ENCODE measurements around the gene SNX7.
A peak's percentile ranks its signal among the peaks of the same experiment; 100 is the strongest.

Gene SNX7

DNA sequence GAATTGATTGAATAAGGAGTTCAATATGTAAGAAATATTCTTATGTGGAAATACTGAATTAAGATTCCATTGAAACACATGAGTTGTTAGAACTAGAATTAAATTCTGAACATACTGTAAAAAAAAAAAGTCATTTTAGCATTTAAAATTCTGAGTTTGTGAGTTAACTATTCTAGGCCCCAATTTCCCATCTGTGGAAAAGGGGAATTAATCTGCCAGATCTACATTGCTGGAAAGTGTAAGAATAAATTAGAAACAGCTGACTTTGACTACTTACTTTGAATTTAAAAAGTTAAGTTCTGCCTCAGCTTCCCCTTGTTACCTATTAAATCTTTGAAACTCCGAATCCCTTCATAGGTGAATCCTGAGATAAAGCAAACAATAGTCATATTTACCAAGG, 103.0 kb downstream of the SNX7 start:
- no peak for FAIRE-seq
- DNase-seq (ENCODE audit: low spot score): no peak

- FAIRE-seq: no peak
- no peak for DNase-seq (ENCODE audit: low spot score)
These were observed 104.7 kb downstream of the SNX7 start for GRCh38 chr1:98766255-98766654.

DNA sequence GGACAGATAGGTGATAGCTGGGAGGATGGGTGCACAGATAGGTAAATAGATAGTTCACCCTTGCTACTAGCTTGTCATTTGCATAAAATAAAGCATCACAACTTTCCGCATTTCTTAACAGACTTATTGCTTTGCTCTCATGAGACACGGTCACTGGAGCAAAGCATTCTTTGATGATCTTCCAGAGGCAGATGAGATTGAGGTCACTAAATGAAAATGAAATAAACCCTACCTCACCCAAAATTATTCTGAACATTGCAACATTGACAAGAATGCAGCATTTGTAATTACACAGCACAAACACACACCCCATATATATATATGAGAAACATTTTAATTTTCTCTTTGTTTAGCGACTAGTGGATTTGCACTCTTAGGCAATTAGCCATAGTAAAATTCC, 107.6 kb downstream of the SNX7 start:
- no peak for FAIRE-seq
- no peak for DNase-seq (ENCODE audit: low spot score)

DNA sequence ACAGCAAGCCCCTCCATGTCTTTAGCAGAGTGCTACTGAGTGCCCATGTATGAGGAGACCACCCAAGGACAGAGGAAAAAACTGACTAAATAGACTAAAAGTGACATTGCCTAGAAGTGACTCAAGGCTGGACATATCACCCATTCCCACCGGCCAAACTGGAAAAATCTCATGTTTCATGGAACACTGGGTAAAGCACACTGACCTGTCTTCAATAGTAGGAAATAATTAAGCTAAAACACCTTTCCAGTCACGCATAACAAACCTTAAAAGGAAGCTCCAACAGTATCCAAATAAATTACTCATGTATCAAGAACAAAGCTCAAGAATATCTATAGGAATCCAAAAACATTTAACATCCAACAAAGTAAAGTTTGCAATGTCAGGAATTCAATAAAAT, 120.4 kb downstream of the SNX7 start:
- FAIRE-seq: no peak
- no peak for DNase-seq (ENCODE audit: low spot score)

DNA sequence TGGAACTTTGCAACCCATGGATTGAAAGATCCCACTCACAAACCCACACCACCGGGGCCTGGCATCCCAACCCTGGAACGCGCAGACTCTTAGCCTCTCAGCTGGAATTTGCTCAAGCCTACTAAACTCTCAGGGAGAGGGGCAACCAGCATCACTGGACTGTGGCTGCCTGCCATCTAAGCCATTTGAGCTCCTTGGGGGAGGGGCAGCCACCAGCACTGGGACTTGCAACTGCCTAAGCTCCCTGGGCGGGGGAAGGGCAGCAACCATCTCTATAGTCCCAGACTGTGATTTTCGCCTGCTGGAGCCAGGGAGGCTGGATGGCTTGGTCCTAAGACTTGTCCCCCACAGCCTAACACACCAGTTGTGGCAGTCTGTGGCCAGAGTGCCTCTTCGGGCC, 122.3 kb downstream of the SNX7 start:
- FAIRE-seq (no peak), DNase-seq (ENCODE audit: low spot score) (no peak)

- FAIRE-seq (no peak), DNase-seq (ENCODE audit: low spot score) (no peak)
These were observed 130.0 kb downstream of the SNX7 start for GRCh38 chr1:98791498-98791897.

GRCh38 chr1:98792123-98792522, 130.6 kb downstream of the SNX7 start:
- FAIRE-seq: no peak
- no peak for DNase-seq (ENCODE audit: low spot score)

DNA sequence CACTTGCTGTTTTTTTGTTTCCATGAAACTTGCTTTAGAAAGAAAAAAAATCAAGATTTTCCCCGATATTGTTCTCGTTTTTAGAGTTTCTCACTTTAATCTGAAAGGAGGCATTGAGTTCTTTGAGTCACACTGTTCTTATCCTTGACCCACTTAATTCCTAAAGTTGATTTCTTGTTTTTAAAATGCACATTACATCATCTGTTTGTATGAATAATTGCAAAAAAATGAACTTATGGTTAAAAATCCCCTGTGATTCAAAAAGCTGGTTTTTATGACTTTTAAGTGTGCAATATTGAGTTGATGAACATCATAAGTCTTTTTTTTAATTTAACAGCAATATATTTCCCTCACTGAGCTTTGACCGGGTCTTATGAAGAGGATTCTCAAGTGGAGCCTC, 131.6 kb downstream of the SNX7 start:
- DNase-seq (ENCODE audit: low spot score): no peak
- no peak for FAIRE-seq

DNA sequence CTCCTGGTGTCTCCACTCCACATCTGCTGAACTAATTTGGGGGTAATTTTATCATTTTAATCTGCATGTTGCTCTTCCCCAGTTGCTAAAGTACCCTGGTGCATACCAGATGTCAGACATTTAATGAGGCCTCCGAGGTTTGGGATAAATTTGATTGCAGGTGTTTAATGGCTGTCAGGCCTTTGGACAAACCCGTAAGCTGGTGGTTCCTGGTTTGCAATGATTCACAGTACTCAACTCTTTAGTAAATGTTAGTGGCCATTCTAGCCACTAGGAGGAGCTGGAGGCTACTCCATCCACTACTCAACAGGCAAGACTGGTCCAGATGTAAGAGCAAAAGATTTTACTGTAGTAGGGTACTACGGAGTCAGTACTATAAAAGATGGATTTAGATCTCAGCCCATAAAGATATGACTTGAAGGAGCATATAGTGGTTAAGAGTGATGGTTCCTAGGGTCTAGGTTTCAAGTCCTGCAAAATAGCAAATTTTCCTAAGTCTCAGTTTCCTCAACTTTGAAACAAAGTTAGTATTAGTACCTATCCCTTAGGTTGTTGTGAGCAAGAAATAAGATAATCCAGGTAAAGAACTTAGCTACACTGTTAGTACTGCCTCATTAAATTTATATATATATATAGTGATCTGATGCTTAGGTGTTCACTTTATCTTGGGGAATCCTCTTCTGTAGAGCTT, 132.8 kb downstream of the SNX7 start:
- FAIRE-seq (no peak), DNase-seq (ENCODE audit: low spot score) (peak; percentile 56)

- no peak for DNase-seq (ENCODE audit: low spot score)
- FAIRE-seq: no peak
These were observed 134.5 kb downstream of the SNX7 start for GRCh38 chr1:98796049-98796448.

DNA sequence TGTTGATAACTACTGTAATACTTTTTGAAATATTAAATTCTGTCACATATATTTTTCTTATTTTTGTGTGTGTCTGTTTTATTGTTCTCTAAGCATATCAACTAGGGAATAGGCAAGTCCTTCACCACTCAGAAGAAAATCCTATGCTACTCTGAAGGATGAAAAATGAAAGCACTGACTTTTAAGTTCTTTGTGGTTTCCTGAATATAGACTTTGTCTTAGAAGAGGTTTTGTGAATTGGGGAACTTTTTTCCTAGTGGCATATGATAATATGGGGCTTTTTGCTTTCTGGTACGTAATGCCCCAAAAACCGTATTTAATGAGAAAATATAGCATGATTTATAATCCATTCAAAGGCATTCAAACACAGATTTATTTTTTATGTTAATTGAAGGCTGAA, 136.0 kb downstream of the SNX7 start:
- FAIRE-seq: no peak
- DNase-seq (ENCODE audit: low spot score): no peak

All from urothelium cell line (cell line).